Subcutaneous adipose tissue (tissue), 4 donors: ENCODE measurements around the gene TGM3. TPM values are rescaled to one million over a fixed set of nuclear protein-coding genes. Genes with fewer than 3 reads are reported as not detected.

ENCODE experiments used
- total RNA-seq, 4 donors: library from RNA; depleted of rRNA; stranded (reverse); fragments of >200 nt; gene quantifications; one replicate each; pipeline ENCODE4 v1.1.0, GENCODE V29; 2016
- TF ChIP-seq, protein P1 (sequence below): fragments of 450-650 bp; IDR thresholded peaks from one replicate; pipeline ENCODE4 v1.5.1; 2016; ENCODE audit warnings: low read depth, mild to moderate bottlenecking, control low read depth, antibody characterized with exemption, moderate library complexity

Gene TGM3
- total RNA-seq, 4 donors from 2014 or later = 0.19 TPM; not detected in 3

GRCh38 chr20:2385496-2385895 is 89.7 kb downstream of the TGM3 start:
- TF ChIP-seq, protein P1, sequence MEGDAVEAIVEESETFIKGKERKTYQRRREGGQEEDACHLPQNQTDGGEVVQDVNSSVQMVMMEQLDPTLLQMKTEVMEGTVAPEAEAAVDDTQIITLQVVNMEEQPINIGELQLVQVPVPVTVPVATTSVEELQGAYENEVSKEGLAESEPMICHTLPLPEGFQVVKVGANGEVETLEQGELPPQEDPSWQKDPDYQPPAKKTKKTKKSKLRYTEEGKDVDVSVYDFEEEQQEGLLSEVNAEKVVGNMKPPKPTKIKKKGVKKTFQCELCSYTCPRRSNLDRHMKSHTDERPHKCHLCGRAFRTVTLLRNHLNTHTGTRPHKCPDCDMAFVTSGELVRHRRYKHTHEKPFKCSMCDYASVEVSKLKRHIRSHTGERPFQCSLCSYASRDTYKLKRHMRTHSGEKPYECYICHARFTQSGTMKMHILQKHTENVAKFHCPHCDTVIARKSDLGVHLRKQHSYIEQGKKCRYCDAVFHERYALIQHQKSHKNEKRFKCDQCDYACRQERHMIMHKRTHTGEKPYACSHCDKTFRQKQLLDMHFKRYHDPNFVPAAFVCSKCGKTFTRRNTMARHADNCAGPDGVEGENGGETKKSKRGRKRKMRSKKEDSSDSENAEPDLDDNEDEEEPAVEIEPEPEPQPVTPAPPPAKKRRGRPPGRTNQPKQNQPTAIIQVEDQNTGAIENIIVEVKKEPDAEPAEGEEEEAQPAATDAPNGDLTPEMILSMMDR = no peak

- TF ChIP-seq, protein P1 = no peak
Observed at GRCh38 chr20:2386516-2387179, 90.8 kb downstream of the TGM3 start.

DNA sequence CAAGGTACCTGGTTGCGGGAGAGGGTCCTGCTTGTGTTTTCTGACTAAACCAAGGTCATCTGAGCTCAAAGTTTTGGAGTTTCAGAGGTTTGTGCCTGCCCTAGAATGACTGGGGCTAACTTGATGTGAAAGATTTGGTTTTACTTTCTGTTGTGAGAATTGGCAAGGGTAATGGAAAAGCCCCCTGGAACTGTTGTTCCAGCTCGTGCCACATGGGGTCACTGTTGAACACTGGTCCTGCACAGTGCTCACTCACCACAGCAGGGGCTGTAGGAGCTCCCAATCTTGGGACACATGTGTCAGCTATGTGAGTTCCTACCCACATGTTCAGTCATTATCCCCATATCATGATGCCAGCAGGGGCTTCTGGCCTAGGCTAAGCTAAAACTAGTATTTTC is 91.4 kb downstream of the TGM3 start:
- TF ChIP-seq, protein P1 = no peak

GRCh38 chr20:2387580-2387979 is 91.8 kb downstream of the TGM3 start:
- TF ChIP-seq, protein P1 = no peak

Other genes starting within 250 kb of the TGM3 start
- 10 to 100 TPM in 2 of 4 donors, 1 to 10 TPM in 2; 8.8 to 28.1 (median 11.1) TPM for gene STK35, start 194.2 kb upstream of the TGM3 start, total RNA-seq
- gene TGM6, start 84.9 kb downstream of the TGM3 start, total RNA-seq = not detected
- 100 to 1,000 TPM; 101 to 119 (median 116) TPM for gene SNRPB, start 174.8 kb downstream of the TGM3 start, total RNA-seq
- gene ZNF343, start 212.9 kb downstream of the TGM3 start, total RNA-seq = 10 to 100 TPM in 3 of 4 donors, 1 to 10 TPM in 1; 8.9 to 13.9 (median 10.2) TPM
- gene TMC2, start 240.6 kb downstream of the TGM3 start, total RNA-seq = 1 to 10 TPM in 2 of 4 donors, under 1 TPM in 2; 0.68 to 1.5 (median 1.1) TPM